Smooth muscle cell (in vitro differentiated cells): ENCODE measurements around the gene GLB1L2. TPM values are rescaled to one million over a fixed set of nuclear protein-coding genes. Genes with fewer than 3 reads are reported as not detected.

Source experiments
- DNase-seq: peaks from one replicate; lab custom pipeline; 2025; ENCODE audit not compliant: unreplicated experiment; lab: John Stamatoyannopoulos, UW
- H2AFZ ChIP-seq: fragments of 200-600 bp; sonication (generic); 2 replicates; pipeline ENCODE4 v1.6.0; 2016; ENCODE audit warnings: antibody characterized with exemption, low read depth, mild to moderate bottlenecking
- H3F3A ChIP-seq: fragments of 200-600 bp; sonication (generic); 2 replicates; pipeline ENCODE4 v1.6.0; 2017; ENCODE audit warnings: antibody characterized with exemption, low read depth
- H3K27ac ChIP-seq: fragments of 200-600 bp; sonication (generic); 2 replicates; pipeline ENCODE4 v1.5.1; 2016; ENCODE audit warnings: low read depth, mild to moderate bottlenecking
- H3K27me3 ChIP-seq: fragments of 200-600 bp; sonication (generic); 2 replicates; pipeline ENCODE4 v1.6.1; 2016; ENCODE audit warnings: low read depth, mild to moderate bottlenecking
- H3K36me3 ChIP-seq: fragments of 200-600 bp; sonication (generic); 2 replicates; pipeline ENCODE4 v1.5.1; 2016; ENCODE audit warnings: low read depth
- H3K4me1 ChIP-seq: fragments of 200-600 bp; sonication (generic); 2 replicates; pipeline ENCODE4 v1.5.1; 2016; ENCODE audit warnings: low read depth
- H3K4me2 ChIP-seq: fragments of 200-600 bp; sonication (generic); 2 replicates; pipeline ENCODE4 v1.6.0; 2016; ENCODE audit warnings: mild to moderate bottlenecking
- H3K4me3 ChIP-seq: fragments of 200-600 bp; sonication (generic); 2 replicates; pipeline ENCODE4 v1.5.1; 2016; ENCODE audit warnings: mild to moderate bottlenecking
- H3K79me2 ChIP-seq: fragments of 200-600 bp; sonication (generic); 2 replicates; pipeline ENCODE4 v1.6.0; 2016; ENCODE audit warnings: low read depth, mild to moderate bottlenecking
- H3K9ac ChIP-seq: fragments of 200-600 bp; sonication (generic); 2 replicates; pipeline ENCODE4 v1.6.0; 2016; ENCODE audit warnings: low read depth
- H3K9me3 ChIP-seq: fragments of 200-600 bp; sonication (generic); replicated peaks from 2 replicates; pipeline ENCODE4 v1.5.1; 2016; ENCODE audit warnings: low read depth
- H4K20me1 ChIP-seq: fragments of 200-600 bp; sonication (generic); 2 replicates; pipeline ENCODE4 v1.6.0; 2016; ENCODE audit warnings: low read depth
- WGBS: methylation state at CpG from one replicate; pipeline ENCODE4 v1.1.7; 2016; ENCODE audit warnings: low lambda C conversion rate; 5-methylcytosine and 5-hydroxymethylcytosine counted together
- polyA plus RNA-seq: library from polyadenylated mRNA; unstranded; fragments of >200 nt; fragmentation: Nextera tagmentation; extraction: Ambion mirVana; gene quantifications from 2 replicates; pipeline ENCODE4 v1.2.1, GENCODE V29; 2016
- total RNA-seq: library from RNA; depleted of rRNA; stranded (reverse); fragments of >200 nt; gene quantifications from 2 replicates; pipeline ENCODE4 v1.2.3, GENCODE V29; 2014
- TF ChIP-seq, protein P1 (sequence below): fragments of 200-600 bp; sonication (generic); IDR thresholded peaks from 2 replicates; pipeline ENCODE4 v1.5.1; 2017; ENCODE audit warnings: borderline replicate concordance, mild to moderate bottlenecking, antibody characterized with exemption; ENCODE audit not compliant: insufficient read depth, poor library complexity, severe bottlenecking

Gene GLB1L2
- total and polyA plus RNA-seq, 2 experiments from 2014 or later: 0.40 to 0.83 TPM

GRCh38 chr11:134369656-134370525, 38.1 kb downstream of the GLB1L2 start:
- Histone ChIP-seq H3K27me3 (peaks cover 2% of the 10 kb centered on the region), H4K20me1 (no peaks in the 10 kb centered on the region), H3K27ac (no peak overlapping the region), H2AFZ (no peak overlapping the region), H3K79me2 (no peaks in the 10 kb centered on the region), H3K4me2 (no peak overlapping the region), H3K4me3 (no peak overlapping the region), H3F3A (no peaks in the 10 kb centered on the region), H3K4me1 (no peaks in the 10 kb centered on the region), H3K36me3 (no peaks in the 10 kb centered on the region), H3K9me3 (no peaks in the 10 kb centered on the region), H3K9ac (no peak overlapping the region)
- 89% methylated on average over 30 of the region's 30 CpGs for WGBS
- DNase-seq: no peak
- TF ChIP-seq, protein P1, sequence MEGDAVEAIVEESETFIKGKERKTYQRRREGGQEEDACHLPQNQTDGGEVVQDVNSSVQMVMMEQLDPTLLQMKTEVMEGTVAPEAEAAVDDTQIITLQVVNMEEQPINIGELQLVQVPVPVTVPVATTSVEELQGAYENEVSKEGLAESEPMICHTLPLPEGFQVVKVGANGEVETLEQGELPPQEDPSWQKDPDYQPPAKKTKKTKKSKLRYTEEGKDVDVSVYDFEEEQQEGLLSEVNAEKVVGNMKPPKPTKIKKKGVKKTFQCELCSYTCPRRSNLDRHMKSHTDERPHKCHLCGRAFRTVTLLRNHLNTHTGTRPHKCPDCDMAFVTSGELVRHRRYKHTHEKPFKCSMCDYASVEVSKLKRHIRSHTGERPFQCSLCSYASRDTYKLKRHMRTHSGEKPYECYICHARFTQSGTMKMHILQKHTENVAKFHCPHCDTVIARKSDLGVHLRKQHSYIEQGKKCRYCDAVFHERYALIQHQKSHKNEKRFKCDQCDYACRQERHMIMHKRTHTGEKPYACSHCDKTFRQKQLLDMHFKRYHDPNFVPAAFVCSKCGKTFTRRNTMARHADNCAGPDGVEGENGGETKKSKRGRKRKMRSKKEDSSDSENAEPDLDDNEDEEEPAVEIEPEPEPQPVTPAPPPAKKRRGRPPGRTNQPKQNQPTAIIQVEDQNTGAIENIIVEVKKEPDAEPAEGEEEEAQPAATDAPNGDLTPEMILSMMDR: no peak

DNA sequence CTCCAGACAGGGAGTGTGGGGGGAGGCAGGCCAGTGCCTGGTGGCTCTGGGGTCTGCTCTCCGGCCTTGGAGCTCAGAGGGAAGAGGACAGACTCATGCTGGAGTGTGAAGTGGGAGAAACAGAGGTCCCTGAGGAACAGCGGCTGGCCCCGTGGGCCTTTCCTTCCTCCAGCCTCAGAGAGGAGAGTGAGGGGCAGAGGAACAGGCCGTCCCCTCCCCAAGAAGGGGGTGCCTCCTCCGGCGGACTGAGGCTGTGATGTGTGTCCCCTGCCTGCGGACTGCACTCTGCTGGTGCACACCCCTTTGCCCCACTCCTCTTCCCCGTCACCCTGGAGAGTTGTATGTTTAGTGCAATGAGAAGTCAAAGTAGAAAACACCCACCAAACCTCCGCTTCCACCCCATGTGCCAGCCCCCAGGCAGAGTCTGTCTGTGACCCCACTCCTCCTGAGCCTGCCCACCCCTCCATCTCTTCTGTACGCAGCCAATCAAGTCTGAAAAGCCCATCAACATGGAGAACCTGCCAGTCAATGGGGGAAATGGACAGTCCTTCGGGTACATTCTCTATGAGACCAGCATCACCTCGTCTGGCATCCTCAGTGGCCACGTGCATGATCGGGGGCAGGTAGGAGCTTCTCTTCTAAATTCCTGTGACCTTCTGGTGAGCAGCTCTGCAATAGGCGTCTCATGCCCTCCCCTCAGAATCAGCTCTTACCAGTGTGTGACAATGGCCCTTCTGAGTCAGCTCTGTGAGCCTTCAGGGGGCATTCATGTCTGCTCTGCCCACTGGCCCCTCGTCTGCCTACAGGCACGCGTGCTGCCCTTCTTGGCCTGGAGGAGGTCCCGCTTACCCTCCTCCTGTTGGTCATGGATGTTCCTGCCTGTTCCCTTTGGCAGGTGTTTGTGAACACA, 39.0 kb downstream of the GLB1L2 start:
- Histone ChIP-seq H3K36me3 (no peaks in the 10 kb centered on the region), H3K4me3 (no peak overlapping the region), H3F3A (no peaks in the 10 kb centered on the region), H3K79me2 (no peaks in the 10 kb centered on the region), H3K4me2 (no peak overlapping the region), H3K27ac (no peak overlapping the region), H3K27me3 (peaks cover 2% of the 10 kb centered on the region), H2AFZ (no peak overlapping the region), H3K9ac (no peak overlapping the region), H3K9me3 (no peaks in the 10 kb centered on the region), H3K4me1 (no peaks in the 10 kb centered on the region), H4K20me1 (no peaks in the 10 kb centered on the region)
- WGBS: 87% methylated on average over 13 of the region's 19 CpGs
- no peak for DNase-seq
- TF ChIP-seq, protein P1: no peak

GRCh38 chr11:134371436-134372185, 39.8 kb downstream of the GLB1L2 start:
- no peaks in the 10 kb centered on the region for H3K36me3 ChIP-seq
- TF ChIP-seq, protein P1: no peak
- no peaks in the 10 kb centered on the region for H4K20me1 ChIP-seq
- no peak overlapping the region for H2AFZ ChIP-seq
- H3K4me1 ChIP-seq: no peaks in the 10 kb centered on the region
- no peaks in the 10 kb centered on the region for H3K9me3 ChIP-seq
- H3K79me2 ChIP-seq: no peaks in the 10 kb centered on the region
- 94% methylated on average over 22 of the region's 22 CpGs for WGBS
- H3K27me3 ChIP-seq: peaks cover 2% of the 10 kb centered on the region
- no peak overlapping the region for H3K4me2 ChIP-seq
- DNase-seq: no peak
- H3F3A ChIP-seq: no peaks in the 10 kb centered on the region
- no peak overlapping the region for H3K9ac ChIP-seq
- H3K27ac ChIP-seq: no peak overlapping the region
- no peak overlapping the region for H3K4me3 ChIP-seq
